Neural crest cell (in vitro differentiated cells): ENCODE measurements around the gene ATP2A2. TPM values are rescaled to one million over a fixed set of nuclear protein-coding genes. Genes with fewer than 3 reads are reported as not detected.

Experiments used
- DNase-seq: peaks from one replicate; pipeline ENCODE4 v3.0.0; 2021; ENCODE audit warnings: low read depth, mixed read lengths, low spot score
- H3K27ac Mint-ChIP-seq: one replicate; pipeline ENCODE4 v1.8.0; 2021; ENCODE audit warnings: mild to moderate bottlenecking, mixed read lengths; ENCODE audit not compliant: unreplicated experiment
- H3K27me3 Mint-ChIP-seq: 2 replicates; pipeline ENCODE4 v1.8.0; 2021; ENCODE audit warnings: low read depth, mild to moderate bottlenecking, mixed read lengths
- H3K36me3 Mint-ChIP-seq: 2 replicates; pipeline ENCODE4 v1.8.0; 2021; ENCODE audit warnings: low read depth, mild to moderate bottlenecking, mixed read lengths
- H3K4me1 Mint-ChIP-seq: 2 replicates; pipeline ENCODE4 v1.8.0; 2021; ENCODE audit warnings: mixed read lengths
- H3K4me3 Mint-ChIP-seq: one replicate; pipeline ENCODE4 v1.8.0; 2021; ENCODE audit warnings: mild to moderate bottlenecking, mixed read lengths
- H3K9me3 Mint-ChIP-seq: 2 replicates; pipeline ENCODE4 v1.8.0; 2021; ENCODE audit warnings: mixed read lengths
- total RNA-seq: library from RNA; stranded (reverse); gene quantifications from 2 replicates; pipeline ENCODE4 v1.2.1, GENCODE V29; 2021
- TF ChIP-seq, protein P1 (sequence below): fragments of 200-600 bp; sonication (generic); conservative IDR thresholded peaks from 2 replicates; pipeline ENCODE4 v1.5.0; 2021; ENCODE audit warnings: antibody characterized with exemption, mild to moderate bottlenecking

ATP2A2 gene
- total RNA-seq, 1 donor from 2014 or later: 242 TPM

DNA sequence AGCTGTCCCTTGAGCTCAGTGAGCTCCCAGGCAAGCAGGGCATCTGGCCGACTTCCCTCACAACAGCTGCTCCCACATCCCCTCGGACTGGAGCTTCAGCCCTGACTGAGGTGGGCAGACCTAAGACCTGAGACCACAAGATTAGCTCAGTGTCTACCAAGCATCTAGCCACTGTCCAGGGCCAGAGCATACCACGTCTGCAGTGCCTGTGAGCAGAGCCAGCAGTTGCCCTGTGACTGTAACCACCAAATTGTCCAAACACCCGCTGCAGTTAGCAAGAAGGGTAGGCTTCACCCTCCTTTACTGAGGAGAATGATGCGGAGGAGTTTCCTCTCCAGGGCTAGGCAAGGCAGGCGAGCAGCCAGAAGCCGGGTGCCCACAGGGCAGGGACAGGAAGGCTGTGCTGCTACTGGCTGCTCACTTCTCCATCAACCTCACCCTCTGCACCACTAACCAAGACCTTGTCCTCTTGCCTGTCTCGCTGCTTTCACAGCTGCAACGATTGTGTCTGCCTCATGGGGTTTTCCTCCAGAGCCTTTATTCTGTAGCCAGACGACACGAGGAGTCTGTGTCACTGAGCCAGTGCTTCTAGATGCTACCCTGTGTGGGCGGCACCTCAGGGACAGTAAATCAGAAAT lies 68.6 kb downstream of the ATP2A2 start:
- Mint-ChIP-seq H3K27ac (no peak overlapping the region), H3K4me3 (no peak overlapping the region), H3K9me3 (no peaks in the 10 kb centered on the region), H3K4me1 (no peaks in the 10 kb centered on the region), H3K27me3 (no peaks in the 10 kb centered on the region), H3K36me3 (peaks cover 29% of the 10 kb centered on the region)
- TF ChIP-seq, protein P1, sequence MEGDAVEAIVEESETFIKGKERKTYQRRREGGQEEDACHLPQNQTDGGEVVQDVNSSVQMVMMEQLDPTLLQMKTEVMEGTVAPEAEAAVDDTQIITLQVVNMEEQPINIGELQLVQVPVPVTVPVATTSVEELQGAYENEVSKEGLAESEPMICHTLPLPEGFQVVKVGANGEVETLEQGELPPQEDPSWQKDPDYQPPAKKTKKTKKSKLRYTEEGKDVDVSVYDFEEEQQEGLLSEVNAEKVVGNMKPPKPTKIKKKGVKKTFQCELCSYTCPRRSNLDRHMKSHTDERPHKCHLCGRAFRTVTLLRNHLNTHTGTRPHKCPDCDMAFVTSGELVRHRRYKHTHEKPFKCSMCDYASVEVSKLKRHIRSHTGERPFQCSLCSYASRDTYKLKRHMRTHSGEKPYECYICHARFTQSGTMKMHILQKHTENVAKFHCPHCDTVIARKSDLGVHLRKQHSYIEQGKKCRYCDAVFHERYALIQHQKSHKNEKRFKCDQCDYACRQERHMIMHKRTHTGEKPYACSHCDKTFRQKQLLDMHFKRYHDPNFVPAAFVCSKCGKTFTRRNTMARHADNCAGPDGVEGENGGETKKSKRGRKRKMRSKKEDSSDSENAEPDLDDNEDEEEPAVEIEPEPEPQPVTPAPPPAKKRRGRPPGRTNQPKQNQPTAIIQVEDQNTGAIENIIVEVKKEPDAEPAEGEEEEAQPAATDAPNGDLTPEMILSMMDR: no peak
- no peak for DNase-seq

DNA sequence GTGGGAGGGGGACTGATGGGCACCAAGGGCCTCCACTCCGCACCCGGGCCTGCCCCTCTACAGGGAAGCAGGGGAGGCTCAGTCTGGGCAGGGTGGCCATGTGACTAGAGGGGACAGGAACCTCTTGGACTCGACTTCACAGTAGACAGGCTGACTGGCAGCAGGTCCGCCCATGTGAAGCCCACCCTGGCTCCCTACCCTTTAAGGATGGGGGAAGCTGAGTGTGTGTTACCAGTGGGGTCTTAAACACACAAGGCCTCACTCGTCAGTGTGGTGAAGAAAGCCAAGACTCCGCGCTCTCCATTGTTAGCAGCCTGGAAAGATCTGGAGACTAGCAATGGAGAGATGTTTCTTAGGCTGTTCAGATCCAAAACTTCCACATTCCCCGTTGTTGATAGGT lies 70.1 kb downstream of the ATP2A2 start:
- Mint-ChIP-seq H3K9me3 (no peaks in the 10 kb centered on the region), H3K4me1 (no peaks in the 10 kb centered on the region), H3K27me3 (no peaks in the 10 kb centered on the region), H3K36me3 (peaks cover 19% of the 10 kb centered on the region), H3K27ac (no peak overlapping the region), H3K4me3 (no peak overlapping the region)
- TF ChIP-seq, protein P1: no peak
- no peak for DNase-seq

DNA sequence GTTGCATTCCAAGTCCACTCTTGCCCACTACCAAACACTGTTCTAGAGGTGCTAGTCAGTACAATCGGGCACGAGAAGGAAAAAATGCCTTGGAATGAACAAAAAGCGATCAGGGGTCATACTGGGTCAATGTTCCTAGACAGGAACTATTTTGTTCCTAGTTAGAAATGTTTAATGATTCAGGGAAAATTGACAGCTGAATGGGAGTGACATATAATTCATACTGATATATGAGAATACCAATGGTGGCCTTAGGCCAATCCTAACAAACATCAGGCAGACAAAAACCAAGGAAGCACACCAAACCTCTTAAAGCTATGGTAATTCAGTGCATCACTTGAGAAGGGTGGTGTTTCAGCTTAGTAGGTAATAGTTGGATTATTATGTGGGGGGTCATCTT lies 71.4 kb downstream of the ATP2A2 start:
- Mint-ChIP-seq H3K9me3 (no peaks in the 10 kb centered on the region), H3K27ac (no peak overlapping the region), H3K4me3 (no peak overlapping the region), H3K27me3 (no peaks in the 10 kb centered on the region), H3K36me3 (peaks cover 13% of the 10 kb centered on the region), H3K4me1 (no peaks in the 10 kb centered on the region)
- no peak for DNase-seq
- TF ChIP-seq, protein P1: no peak

DNA sequence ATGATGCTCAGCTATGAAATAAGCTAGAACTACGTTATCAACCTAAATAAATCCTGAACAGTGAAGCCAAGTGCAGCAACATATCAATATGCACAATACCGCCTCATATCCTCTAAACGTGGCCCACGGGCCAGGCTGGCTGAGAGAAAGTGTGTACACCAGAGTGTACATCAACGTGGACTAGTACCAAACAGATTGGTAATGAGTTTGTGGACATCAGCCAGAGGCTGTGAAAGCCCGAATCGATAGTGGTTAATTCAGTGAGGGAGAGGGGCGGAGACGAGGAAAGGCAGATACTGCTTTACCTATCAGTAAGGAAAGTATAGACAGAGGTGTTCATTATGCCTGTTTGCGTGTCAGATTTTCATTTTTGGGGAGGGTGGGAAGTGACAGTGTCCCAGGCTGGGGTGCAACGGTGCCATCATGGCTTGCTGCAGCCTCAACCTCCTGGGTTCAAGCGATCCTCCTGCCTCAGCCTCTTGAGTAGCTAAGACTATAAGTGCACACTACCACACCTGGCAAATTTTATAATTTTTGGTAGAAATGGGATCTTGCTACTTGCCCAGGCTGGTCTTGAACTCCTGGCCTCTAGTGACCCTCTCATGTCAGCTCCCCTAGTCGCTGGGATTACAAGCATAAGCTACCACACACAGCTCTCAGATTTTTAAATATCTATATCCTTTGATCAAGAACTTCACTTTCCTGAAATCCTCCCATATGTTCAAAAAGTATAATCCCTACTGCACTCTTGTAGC lies 72.3 kb downstream of the ATP2A2 start:
- H3K36me3 Mint-ChIP-seq: peaks cover 8% of the 10 kb centered on the region
- DNase-seq: no peak
- no peaks in the 10 kb centered on the region for H3K27me3 Mint-ChIP-seq
- H3K27ac Mint-ChIP-seq: no peak overlapping the region
- no peak overlapping the region for H3K4me3 Mint-ChIP-seq
- no peaks in the 10 kb centered on the region for H3K9me3 Mint-ChIP-seq
- H3K4me1 Mint-ChIP-seq: peaks cover 2% of the 10 kb centered on the region
- TF ChIP-seq, protein P1: no peak

DNA sequence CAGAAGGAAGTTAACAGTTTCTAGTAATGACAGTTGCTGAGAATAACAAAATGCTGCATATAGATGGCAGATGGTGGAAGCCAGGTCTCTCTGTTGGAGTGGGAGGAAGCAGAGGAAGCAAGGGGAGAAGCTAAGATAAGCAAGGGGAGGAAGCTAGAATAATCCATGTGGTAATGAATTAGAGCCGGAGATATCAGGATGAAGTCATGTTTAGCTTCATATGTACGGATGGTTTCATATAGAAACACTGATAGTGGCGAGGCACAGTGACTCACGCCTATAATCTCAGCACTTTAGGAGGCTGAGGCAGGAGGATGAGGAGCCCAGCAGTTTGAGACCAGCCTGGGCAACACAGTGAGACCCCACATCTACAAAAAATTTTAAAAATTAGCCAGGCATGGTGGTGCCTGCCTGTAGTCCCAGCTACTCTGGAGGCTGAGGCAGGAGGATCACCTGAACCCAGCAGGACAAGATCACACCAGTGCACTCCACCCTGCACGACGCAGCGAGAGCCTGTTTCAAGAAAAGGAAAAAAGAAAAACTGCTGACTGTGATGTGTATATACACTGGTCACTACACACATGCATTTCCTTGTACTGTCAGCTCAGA lies 73.2 kb downstream of the ATP2A2 start:
- TF ChIP-seq, protein P1: no peak
- Mint-ChIP-seq H3K9me3 (no peaks in the 10 kb centered on the region), H3K4me3 (no peak overlapping the region), H3K27me3 (no peaks in the 10 kb centered on the region), H3K36me3 (peaks cover 8% of the 10 kb centered on the region), H3K27ac (no peak overlapping the region), H3K4me1 (peaks cover 4% of the 10 kb centered on the region)
- DNase-seq: no peak
